Nephron progenitor cell (in vitro differentiated cells): Measurements from ENCODE around the gene RANGAP1.

ENCODE experiments used
- DNase-seq: peaks from one replicate; pipeline ENCODE4 v3.0.0; 2021
- H3K27ac Mint-ChIP-seq: 2 replicates; pipeline ENCODE4 v1.8.0; 2021; ENCODE audit warnings: mild to moderate bottlenecking, moderate library complexity, mixed read lengths
- H3K27me3 Mint-ChIP-seq: 2 replicates; pipeline ENCODE4 v1.8.0; 2021; ENCODE audit warnings: mild to moderate bottlenecking, low read depth, mixed read lengths; ENCODE audit not compliant: poor library complexity
- H3K36me3 Mint-ChIP-seq: 2 replicates; pipeline ENCODE4 v1.8.0; 2021; ENCODE audit warnings: low read depth, mixed read lengths
- H3K4me1 Mint-ChIP-seq: 2 replicates; pipeline ENCODE4 v1.8.0; 2021; ENCODE audit warnings: mixed read lengths
- H3K4me3 Mint-ChIP-seq: 2 replicates; pipeline ENCODE4 v1.8.0; 2021; ENCODE audit warnings: mild to moderate bottlenecking, moderate library complexity, mixed read lengths
- H3K9me3 Mint-ChIP-seq: 2 replicates; pipeline ENCODE4 v1.8.0; 2021; ENCODE audit warnings: mild to moderate bottlenecking, moderate library complexity, mixed read lengths
- CTCF ChIP-seq: fragments of 200-600 bp; sonication (generic); IDR thresholded peaks from 2 replicates; pipeline ENCODE4 v1.5.0; 2021; ENCODE audit warnings: antibody characterized with exemption

RANGAP1 gene

GRCh38 chr22:41257696-41258095 is 28.3 kb downstream of the RANGAP1 start:
- H3K27me3 Mint-ChIP-seq: peaks cover 6% of the 10 kb centered on the region
- no peaks in the 10 kb centered on the region for H3K9me3 Mint-ChIP-seq
- H3K27ac Mint-ChIP-seq: peak overlapping the region; percentile 96
- no peak for TF ChIP-seq CTCF
- peaks cover 12% of the 10 kb centered on the region for H3K4me1 Mint-ChIP-seq
- H3K4me3 Mint-ChIP-seq: no peak overlapping the region
- peaks cover 60% of the 10 kb centered on the region for H3K36me3 Mint-ChIP-seq
- DNase-seq: no peak

GRCh38 chr22:41256254-41257253 is 29.4 kb downstream of the RANGAP1 start:
- peaks cover 55% of the 10 kb centered on the region for H3K36me3 Mint-ChIP-seq
- peak overlapping the region; percentile 28 for H3K4me3 Mint-ChIP-seq
- peaks cover 6% of the 10 kb centered on the region for H3K27me3 Mint-ChIP-seq
- no peak for TF ChIP-seq CTCF
- peak; percentile 50 for DNase-seq
- H3K27ac Mint-ChIP-seq: peak overlapping the region; percentile 96
- H3K4me1 Mint-ChIP-seq: peaks cover 12% of the 10 kb centered on the region
- no peaks in the 10 kb centered on the region for H3K9me3 Mint-ChIP-seq

- peaks cover 12% of the 10 kb centered on the region for H3K4me1 Mint-ChIP-seq
- H3K27ac Mint-ChIP-seq: no peak overlapping the region
- no peak for DNase-seq
- no peaks in the 10 kb centered on the region for H3K9me3 Mint-ChIP-seq
- H3K36me3 Mint-ChIP-seq: peaks cover 54% of the 10 kb centered on the region
- TF ChIP-seq CTCF: no peak
- H3K4me3 Mint-ChIP-seq: no peak overlapping the region
- H3K27me3 Mint-ChIP-seq: peaks cover 9% of the 10 kb centered on the region
Measured at GRCh38 chr22:41254230-41254629, 31.8 kb downstream of the RANGAP1 start.

GRCh38 chr22:41252365-41252764 is 33.6 kb downstream of the RANGAP1 start:
- no peak for DNase-seq
- Mint-ChIP-seq H3K9me3 (no peaks in the 10 kb centered on the region), H3K4me3 (no peak overlapping the region), H3K27me3 (peaks cover 11% of the 10 kb centered on the region), H3K36me3 (peaks cover 50% of the 10 kb centered on the region), H3K27ac (no peak overlapping the region), H3K4me1 (peaks cover 9% of the 10 kb centered on the region)
- no peak for TF ChIP-seq CTCF

GRCh38 chr22:41250127-41250526 is 35.9 kb downstream of the RANGAP1 start:
- no peak for TF ChIP-seq CTCF
- Mint-ChIP-seq H3K27me3 (peaks cover 7% of the 10 kb centered on the region), H3K4me1 (no peaks in the 10 kb centered on the region), H3K4me3 (no peak overlapping the region), H3K9me3 (no peaks in the 10 kb centered on the region), H3K27ac (peak overlapping the region; percentile 57), H3K36me3 (peaks cover 33% of the 10 kb centered on the region)
- DNase-seq: no peak
